HUES48 (cell line): ENCODE measurements around the gene RAPSN.

Experiments
- H3K27ac ChIP-seq: one replicate; pipeline ENCODE4 v1.7.0; 2013; ENCODE audit warnings: low read depth, low read length, inconsistent platforms
- H3K27me3 ChIP-seq: 2 replicates; pipeline ENCODE4 v1.6.1; 2013; ENCODE audit warnings: mild to moderate bottlenecking, low read length; ENCODE audit not compliant: control insufficient read depth, insufficient read depth
- H3K36me3 ChIP-seq: 2 replicates; pipeline ENCODE4 v1.6.1; 2013; ENCODE audit warnings: low read length; ENCODE audit not compliant: control insufficient read depth, insufficient read depth
- H3K4me1 ChIP-seq: 2 replicates; pipeline ENCODE4 v1.6.1; 2013; ENCODE audit warnings: mild to moderate bottlenecking, low read length; ENCODE audit not compliant: control insufficient read depth, insufficient read depth
- H3K4me3 ChIP-seq: 2 replicates; pipeline ENCODE4 v1.5.1; 2013; ENCODE audit warnings: mild to moderate bottlenecking, low read depth, low read length
- H3K9ac ChIP-seq: 2 replicates; pipeline ENCODE4 v1.6.1; 2013; ENCODE audit warnings: mild to moderate bottlenecking, low read depth, low read length, moderate library complexity
- H3K9me3 ChIP-seq: 2 replicates; pipeline ENCODE4 v1.6.1; 2013; ENCODE audit warnings: low read length; ENCODE audit not compliant: control insufficient read depth, insufficient read depth

RAPSN gene

DNA sequence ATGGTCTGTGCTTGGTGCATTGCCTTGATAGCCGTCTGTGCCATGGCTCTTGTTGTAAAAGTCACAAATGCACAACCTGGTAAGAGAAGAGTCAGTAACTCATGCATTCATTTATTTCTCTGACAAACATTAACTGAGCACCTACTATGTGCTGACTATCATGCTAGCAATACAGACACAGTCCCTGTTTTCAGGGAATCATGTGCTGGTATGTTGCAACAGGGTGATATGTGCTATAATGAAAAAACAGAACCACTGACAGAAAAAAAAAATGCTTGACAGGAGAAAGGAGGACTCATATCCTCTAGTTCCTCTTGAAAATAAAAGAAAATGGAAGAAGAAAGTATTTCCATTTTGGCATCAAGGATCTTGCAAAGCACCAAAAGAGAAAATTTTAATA, 34.5 kb upstream of the RAPSN start:
- H3K4me3 ChIP-seq: no peak overlapping the region

GRCh38 chr11:47480762-47481161, 31.8 kb upstream of the RAPSN start:
- Histone ChIP-seq H3K27ac (no peak overlapping the region), H3K4me1 (no peaks in the 10 kb centered on the region), H3K4me3 (no peak overlapping the region), H3K9ac (no peak overlapping the region), H3K36me3 (peaks cover 96% of the 10 kb centered on the region), H3K27me3 (no peaks in the 10 kb centered on the region), H3K9me3 (no peaks in the 10 kb centered on the region)

More for the DNA sequence above, 34.5 kb upstream of the RAPSN start:
- Histone ChIP-seq H3K36me3 (peaks cover 94% of the 10 kb centered on the region), H3K27ac (no peak overlapping the region), H3K9ac (no peak overlapping the region), H3K4me1 (no peaks in the 10 kb centered on the region), H3K27me3 (no peaks in the 10 kb centered on the region), H3K9me3 (no peaks in the 10 kb centered on the region)

- Histone ChIP-seq H3K9ac (no peak overlapping the region), H3K36me3 (peaks cover 99% of the 10 kb centered on the region), H3K9me3 (no peaks in the 10 kb centered on the region), H3K4me3 (no peak overlapping the region), H3K27me3 (no peaks in the 10 kb centered on the region), H3K4me1 (no peaks in the 10 kb centered on the region), H3K27ac (no peak overlapping the region)
These were observed 29.9 kb upstream of the RAPSN start for GRCh38 chr11:47478651-47479329.

GRCh38 chr11:47477753-47478152, 28.8 kb upstream of the RAPSN start:
- Histone ChIP-seq H3K36me3 (peaks cover 99% of the 10 kb centered on the region), H3K27ac (no peak overlapping the region), H3K4me3 (no peak overlapping the region)

GRCh38 chr11:47477323-47477722, 28.4 kb upstream of the RAPSN start:
- H3K9ac ChIP-seq: no peak overlapping the region
- H3K36me3 ChIP-seq: peaks cover 99% of the 10 kb centered on the region
- no peaks in the 10 kb centered on the region for H3K27me3 ChIP-seq
- no peak overlapping the region for H3K4me3 ChIP-seq
- H3K27ac ChIP-seq: no peak overlapping the region
- no peaks in the 10 kb centered on the region for H3K9me3 ChIP-seq
- H3K4me1 ChIP-seq: no peaks in the 10 kb centered on the region

More at GRCh38 chr11:47477753-47478152, 28.8 kb upstream of the RAPSN start:
- Histone ChIP-seq H3K9me3 (no peaks in the 10 kb centered on the region), H3K4me1 (no peaks in the 10 kb centered on the region), H3K9ac (no peak overlapping the region), H3K27me3 (no peaks in the 10 kb centered on the region)

- H3K36me3 ChIP-seq: peaks cover 71% of the 10 kb centered on the region
- H3K9me3 ChIP-seq: no peaks in the 10 kb centered on the region
- H3K4me1 ChIP-seq: peaks cover 41% of the 10 kb centered on the region
- H3K27me3 ChIP-seq: no peaks in the 10 kb centered on the region
- H3K27ac ChIP-seq: no peak overlapping the region
- no peak overlapping the region for H3K4me3 ChIP-seq
- H3K9ac ChIP-seq: no peak overlapping the region
These were observed 21.7 kb upstream of the RAPSN start for GRCh38 chr11:47470671-47471070.

DNA sequence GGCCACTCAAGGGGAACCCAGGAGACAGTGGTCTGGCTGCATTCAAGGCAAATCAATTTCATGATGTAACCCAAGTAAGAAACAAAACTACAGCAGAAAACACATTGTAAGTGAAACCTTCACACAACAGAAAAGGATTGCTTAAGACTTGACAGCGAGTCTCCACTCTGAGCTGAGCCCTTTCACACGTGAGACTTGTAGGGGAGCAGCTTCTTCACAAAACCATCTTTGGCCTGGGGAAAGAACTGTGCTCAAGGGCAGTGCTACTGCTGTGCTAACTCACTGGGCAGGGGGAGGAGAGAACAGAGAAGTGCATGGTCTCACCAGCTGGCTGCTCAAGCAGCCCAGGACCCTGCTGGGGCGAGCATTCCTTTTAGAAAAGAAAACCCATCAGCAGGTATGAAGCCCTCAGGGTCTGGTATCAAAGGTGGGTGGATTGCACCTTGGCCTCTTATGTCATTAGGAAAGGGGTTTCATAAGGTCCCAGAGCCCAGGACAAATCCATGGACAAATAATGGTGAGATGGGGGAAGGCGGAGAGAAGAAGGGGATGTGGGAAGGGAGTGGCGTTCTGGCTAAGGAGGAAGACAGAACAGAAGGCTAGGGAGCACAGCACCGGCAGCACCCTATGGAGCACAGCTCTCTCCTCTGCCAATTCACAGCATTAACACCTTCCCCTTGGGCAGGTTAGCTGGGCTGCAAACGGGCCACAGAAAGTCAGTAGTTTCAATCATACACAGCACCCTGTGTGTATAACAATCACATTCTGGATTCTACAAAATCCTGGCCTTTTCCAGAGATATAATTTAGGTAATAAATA, 20.6 kb upstream of the RAPSN start:
- peak overlapping the region; percentile 54 for H3K27ac ChIP-seq
- no peak overlapping the region for H3K9ac ChIP-seq
- no peaks in the 10 kb centered on the region for H3K27me3 ChIP-seq
- peaks cover 70% of the 10 kb centered on the region for H3K36me3 ChIP-seq
- H3K9me3 ChIP-seq: no peaks in the 10 kb centered on the region
- H3K4me1 ChIP-seq: peaks cover 43% of the 10 kb centered on the region
- H3K4me3 ChIP-seq: no peak overlapping the region

GRCh38 chr11:47468598-47469214, 19.8 kb upstream of the RAPSN start:
- Histone ChIP-seq H3K4me1 (peaks cover 43% of the 10 kb centered on the region), H3K9me3 (no peaks in the 10 kb centered on the region), H3K27ac (peak overlapping the region; percentile 54), H3K4me3 (no peak overlapping the region), H3K9ac (no peak overlapping the region), H3K36me3 (peaks cover 67% of the 10 kb centered on the region), H3K27me3 (no peaks in the 10 kb centered on the region)

DNA sequence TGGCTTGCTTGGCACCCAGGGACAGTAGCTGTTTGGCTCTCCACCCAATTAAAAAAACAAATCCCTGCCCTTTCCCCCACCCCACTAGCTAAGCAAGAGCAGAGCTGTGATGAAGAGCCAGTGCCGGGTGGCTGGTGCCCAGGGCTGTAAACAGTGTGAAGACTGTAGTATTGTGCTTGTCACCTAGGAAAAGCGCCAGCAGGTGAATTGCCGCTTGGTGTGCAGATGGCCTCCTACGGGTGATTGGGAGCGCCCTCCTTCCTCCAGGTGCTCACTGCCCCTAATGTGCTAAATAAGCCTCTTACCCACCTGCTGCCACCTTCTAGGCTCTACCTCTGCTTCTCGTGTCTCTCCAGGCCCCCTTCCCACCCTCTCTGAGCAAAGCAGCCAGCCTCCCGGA, 18.4 kb upstream of the RAPSN start:
- Histone ChIP-seq H3K36me3 (peaks cover 54% of the 10 kb centered on the region), H3K4me3 (no peak overlapping the region), H3K27ac (peak overlapping the region; percentile 50), H3K27me3 (no peaks in the 10 kb centered on the region), H3K4me1 (peaks cover 43% of the 10 kb centered on the region), H3K9ac (no peak overlapping the region), H3K9me3 (no peaks in the 10 kb centered on the region)

DNA sequence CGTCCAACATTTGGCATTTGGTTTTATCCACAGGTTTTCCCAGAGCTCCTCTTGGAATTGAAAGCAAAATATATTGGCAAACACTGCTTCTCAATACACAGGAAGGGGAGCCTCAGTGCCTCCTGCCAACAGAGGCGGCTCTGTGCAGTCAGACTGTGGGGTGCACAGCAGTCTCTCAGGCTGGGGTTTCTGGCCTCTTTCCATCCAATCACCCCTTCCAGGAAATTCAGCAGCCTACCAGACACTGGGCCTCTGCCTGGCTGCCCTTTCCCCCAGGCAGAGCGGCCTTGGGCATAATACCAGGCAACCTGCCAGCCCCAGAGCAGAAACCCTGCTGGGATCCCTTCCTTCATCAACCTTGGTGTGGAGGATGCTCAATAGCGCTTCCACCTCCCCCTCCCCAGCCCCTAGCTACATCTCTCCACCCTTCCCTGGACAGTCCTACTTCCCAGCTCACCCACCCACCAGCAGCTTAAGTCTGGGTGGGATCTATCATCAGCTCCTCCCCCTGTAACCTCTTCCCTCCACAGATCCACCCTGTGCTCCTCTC, 17.8 kb upstream of the RAPSN start:
- no peak overlapping the region for H3K4me3 ChIP-seq
- no peaks in the 10 kb centered on the region for H3K9me3 ChIP-seq
- peaks cover 47% of the 10 kb centered on the region for H3K4me1 ChIP-seq
- H3K27me3 ChIP-seq: no peaks in the 10 kb centered on the region
- peak overlapping the region; percentile 50 for H3K27ac ChIP-seq
- peaks cover 48% of the 10 kb centered on the region for H3K36me3 ChIP-seq
- no peak overlapping the region for H3K9ac ChIP-seq

- Histone ChIP-seq H3K27ac (peak overlapping the region; percentile 39), H3K9ac (no peak overlapping the region), H3K4me3 (no peak overlapping the region), H3K27me3 (no peaks in the 10 kb centered on the region), H3K4me1 (peaks cover 47% of the 10 kb centered on the region), H3K36me3 (peaks cover 42% of the 10 kb centered on the region), H3K9me3 (no peaks in the 10 kb centered on the region)
These were observed 17.3 kb upstream of the RAPSN start for GRCh38 chr11:47466201-47466600.
